Type B pancreatic cell (in vitro differentiated cells): ENCODE results near the gene PTGS2. TPM values are rescaled to one million over a fixed set of nuclear protein-coding genes. Genes with fewer than 3 reads are reported as not detected.
A peak's percentile ranks its signal among the peaks of the same experiment; 100 is the strongest.

Experiments used
- DNase-seq: peaks from one replicate; pipeline ENCODE4 v3.0.0; 2021; ENCODE audit warnings: mixed read lengths; ENCODE audit not compliant: unreplicated experiment; ENCODE audit errors: extremely low spot score
- H3K27ac Mint-ChIP-seq: 2 replicates; pipeline ENCODE4 v1.8.0; 2021; ENCODE audit warnings: mild to moderate bottlenecking, mixed read lengths
- H3K27me3 Mint-ChIP-seq: 2 replicates; pipeline ENCODE4 v1.8.0; 2021; ENCODE audit warnings: mixed read lengths
- H3K36me3 Mint-ChIP-seq: 2 replicates; pipeline ENCODE4 v1.8.0; 2021; ENCODE audit warnings: mixed read lengths
- H3K4me1 Mint-ChIP-seq: one replicate; pipeline ENCODE4 v1.8.0; 2021; ENCODE audit warnings: mixed read lengths; ENCODE audit not compliant: unreplicated experiment
- H3K4me3 Mint-ChIP-seq: 2 replicates; pipeline ENCODE4 v1.8.0; 2021; ENCODE audit warnings: mild to moderate bottlenecking, mixed read lengths
- H3K9me3 Mint-ChIP-seq: 2 replicates; pipeline ENCODE4 v1.8.0; 2021; ENCODE audit warnings: mixed read lengths
- CTCF ChIP-seq: fragments of 200-600 bp; sonication (generic); conservative IDR thresholded peaks from 2 replicates; pipeline ENCODE4 v1.5.0; 2021; ENCODE audit warnings: antibody characterized with exemption, mild to moderate bottlenecking
- long read RNA-seq: library from polyadenylated mRNA; unstranded; transcript quantifications from one replicate; pipeline ENCODE4 v2.0.0, GENCODE V29; 2020
- total RNA-seq: library from RNA; stranded (reverse); gene quantifications from 2 replicates; pipeline ENCODE4 v1.2.1, GENCODE V29; 2021; ENCODE audit warnings: low replicate concordance

The PTGS2 gene
- 2.2 and 2.9 TPM in 2 replicates for total RNA-seq
- long read RNA-seq: 0 reads

GRCh38 chr1:186680245-186681061, at the start of gene PTGS2:
PTGS2 (minus strand) TSS chr1:186680423; CDS start chr1:186680290, 133 bp downstream.
- peak; percentile 64 for TF ChIP-seq CTCF
- no peaks in the 10 kb centered on the region for H3K9me3 Mint-ChIP-seq
- peaks cover 3% of the 10 kb centered on the region for H3K4me1 Mint-ChIP-seq
- peak within 1 kb of the TSS; percentile 92 for H3K27ac Mint-ChIP-seq
- H3K4me3 Mint-ChIP-seq: peak within 1 kb of the TSS; percentile 94
- no peaks in the 10 kb centered on the region for H3K36me3 Mint-ChIP-seq
- DNase-seq: peak; percentile 82
- H3K27me3 Mint-ChIP-seq: peaks cover 66% of the 10 kb centered on the region

- H3K36me3 Mint-ChIP-seq: no peaks in the 10 kb centered on the region
- H3K4me1 Mint-ChIP-seq: no peaks in the 10 kb centered on the region
- H3K27ac Mint-ChIP-seq: no peak overlapping the region
- H3K9me3 Mint-ChIP-seq: peaks cover 6% of the 10 kb centered on the region
- no peak overlapping the region for H3K4me3 Mint-ChIP-seq
- DNase-seq: no peak
- TF ChIP-seq CTCF: peak; percentile 72
- H3K27me3 Mint-ChIP-seq: peaks cover 3% of the 10 kb centered on the region
These were observed 42.6 kb upstream of the PTGS2 start for GRCh38 chr1:186722711-186723309.

- H3K4me3 Mint-ChIP-seq: no peak overlapping the region
- TF ChIP-seq CTCF: no peak
- no peaks in the 10 kb centered on the region for H3K9me3 Mint-ChIP-seq
- no peak for DNase-seq
- no peak overlapping the region for H3K27ac Mint-ChIP-seq
- no peaks in the 10 kb centered on the region for H3K4me1 Mint-ChIP-seq
- H3K27me3 Mint-ChIP-seq: no peaks in the 10 kb centered on the region
- H3K36me3 Mint-ChIP-seq: no peaks in the 10 kb centered on the region
These were observed 37.1 kb upstream of the PTGS2 start for GRCh38 chr1:186717286-186717685.

- H3K27ac Mint-ChIP-seq: no peak overlapping the region
- DNase-seq: no peak
- no peaks in the 10 kb centered on the region for H3K4me1 Mint-ChIP-seq
- no peaks in the 10 kb centered on the region for H3K27me3 Mint-ChIP-seq
- TF ChIP-seq CTCF: no peak
- H3K4me3 Mint-ChIP-seq: no peak overlapping the region
- no peaks in the 10 kb centered on the region for H3K36me3 Mint-ChIP-seq
- H3K9me3 Mint-ChIP-seq: no peaks in the 10 kb centered on the region
These were observed 35.9 kb upstream of the PTGS2 start for GRCh38 chr1:186715887-186716809.

GRCh38 chr1:186710696-186711095, 30.5 kb upstream of the PTGS2 start:
- no peaks in the 10 kb centered on the region for H3K36me3 Mint-ChIP-seq
- no peaks in the 10 kb centered on the region for H3K27me3 Mint-ChIP-seq
- H3K4me1 Mint-ChIP-seq: no peaks in the 10 kb centered on the region
- peaks cover 5% of the 10 kb centered on the region for H3K9me3 Mint-ChIP-seq
- DNase-seq: no peak
- TF ChIP-seq CTCF: no peak
- H3K27ac Mint-ChIP-seq: no peak overlapping the region
- H3K4me3 Mint-ChIP-seq: no peak overlapping the region
